Superior temporal gyrus (tissue), 1 donor: ENCODE results near the gene CENPM.
A peak's percentile ranks its signal among the peaks of the same experiment; 100 is the strongest.

Source experiments
- DNase-seq: peaks from one replicate; pipeline ENCODE4 v3.0.0-alpha.2; 2016; ENCODE audit errors: extremely low spot score

Gene CENPM, protein sequence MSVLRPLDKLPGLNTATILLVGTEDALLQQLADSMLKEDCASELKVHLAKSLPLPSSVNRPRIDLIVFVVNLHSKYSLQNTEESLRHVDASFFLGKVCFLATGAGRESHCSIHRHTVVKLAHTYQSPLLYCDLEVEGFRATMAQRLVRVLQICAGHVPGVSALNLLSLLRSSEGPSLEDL

DNA sequence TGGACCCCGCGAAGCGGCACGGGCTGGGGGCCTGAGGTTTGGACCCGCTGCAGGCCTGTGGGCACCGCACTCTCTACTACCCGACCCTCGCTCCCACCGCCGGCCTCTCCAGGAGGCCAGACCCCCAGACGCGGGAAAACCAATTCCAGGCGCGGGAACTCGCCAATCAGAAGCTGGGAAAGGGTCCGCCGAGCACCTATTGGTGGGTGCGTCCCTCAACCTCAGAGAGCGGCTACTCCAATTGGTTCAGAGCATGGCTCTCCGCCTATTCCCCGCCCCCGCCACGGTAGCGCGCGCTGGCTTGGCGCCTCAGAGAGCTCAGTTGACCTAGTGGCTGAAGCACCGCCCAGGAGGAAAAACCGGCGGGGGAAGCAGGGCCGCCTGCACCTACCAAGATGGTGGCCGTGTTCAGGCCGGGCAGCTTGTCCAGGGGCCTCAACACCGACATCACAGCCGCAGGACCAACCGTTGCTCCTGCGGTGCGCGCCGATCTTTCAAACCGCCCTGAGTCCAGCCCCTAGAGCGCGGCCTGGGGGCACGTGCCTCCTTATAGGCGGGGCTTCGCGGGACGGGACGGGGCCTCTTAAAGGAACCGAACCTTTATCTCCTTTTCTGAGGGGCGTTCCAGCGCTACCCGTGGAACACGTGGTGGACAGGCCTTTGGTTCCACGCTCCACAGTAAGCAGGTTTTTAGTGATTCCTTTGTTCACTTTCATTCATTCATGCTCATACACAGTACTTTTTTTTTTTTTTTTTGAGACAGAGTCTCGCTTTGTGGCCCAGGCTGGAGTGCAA lies at the start of gene CENPM:
Gene CENPM (minus strand): TSS at position 524 of the 795 bp plus-strand sequence. CDS start 76 bp downstream, at position 448.
- DNase-seq, result peak; percentile 91

DNA sequence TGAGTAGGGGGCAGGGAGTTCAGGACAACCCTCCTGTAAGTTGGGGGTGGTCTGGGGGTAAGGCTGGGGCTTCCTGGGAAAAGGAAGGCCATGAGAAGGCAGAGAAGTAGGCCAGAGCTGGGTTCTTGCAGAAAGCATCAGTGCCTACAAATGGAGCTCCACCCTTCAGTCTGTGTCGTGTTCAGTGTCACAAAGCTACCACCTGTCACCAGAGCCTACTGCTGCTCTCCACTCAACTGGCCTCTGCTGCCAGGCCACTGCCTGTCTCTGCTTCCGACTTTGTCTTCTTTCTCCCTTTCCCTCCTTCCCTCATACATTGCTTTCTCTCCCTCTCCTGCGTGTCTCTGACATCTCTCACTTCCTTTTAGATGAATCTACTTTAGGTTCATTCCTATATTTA lies 48.3 kb upstream of the CENPM start:
- no peak for DNase-seq

DNA sequence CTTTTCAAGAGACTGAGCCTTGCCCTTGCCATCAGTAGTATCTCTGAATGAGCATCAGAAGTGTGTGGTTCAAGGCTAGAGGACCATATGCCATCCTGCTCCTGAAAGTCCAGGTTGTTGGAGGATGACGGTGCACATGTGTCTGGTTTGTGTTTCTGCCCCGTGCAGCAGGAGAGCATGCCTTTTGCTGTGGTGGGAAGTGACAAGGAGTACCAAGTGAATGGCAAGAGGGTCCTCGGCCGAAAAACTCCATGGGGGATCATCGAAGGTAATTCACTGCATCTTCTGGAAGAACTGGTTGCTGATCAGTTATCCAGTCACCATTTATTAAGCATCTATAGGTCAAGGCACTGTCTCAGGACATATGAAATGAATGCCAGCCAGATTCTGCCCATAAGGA lies 45.5 kb upstream of the CENPM start:
- no peak for DNase-seq

DNA sequence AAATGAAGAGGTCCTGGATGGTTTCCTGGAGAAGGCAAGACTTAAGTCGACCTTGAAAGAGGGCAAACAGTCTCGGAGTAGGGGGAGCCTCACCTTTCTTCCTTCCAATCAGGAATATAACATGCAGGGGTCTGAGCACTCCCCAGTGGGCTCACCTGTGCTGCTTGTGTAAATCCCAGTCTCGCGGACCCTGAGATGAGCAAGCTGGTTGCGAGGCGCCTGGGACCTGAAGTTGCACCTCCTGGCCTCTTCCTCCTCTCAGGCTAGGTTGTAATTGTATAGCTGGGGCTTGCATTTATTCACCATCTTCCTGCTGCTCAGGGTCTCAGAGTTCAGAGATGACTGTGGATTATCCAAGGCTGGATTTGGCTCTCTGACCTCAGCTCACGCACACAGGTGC lies 44.2 kb upstream of the CENPM start:
- no peak for DNase-seq

DNA sequence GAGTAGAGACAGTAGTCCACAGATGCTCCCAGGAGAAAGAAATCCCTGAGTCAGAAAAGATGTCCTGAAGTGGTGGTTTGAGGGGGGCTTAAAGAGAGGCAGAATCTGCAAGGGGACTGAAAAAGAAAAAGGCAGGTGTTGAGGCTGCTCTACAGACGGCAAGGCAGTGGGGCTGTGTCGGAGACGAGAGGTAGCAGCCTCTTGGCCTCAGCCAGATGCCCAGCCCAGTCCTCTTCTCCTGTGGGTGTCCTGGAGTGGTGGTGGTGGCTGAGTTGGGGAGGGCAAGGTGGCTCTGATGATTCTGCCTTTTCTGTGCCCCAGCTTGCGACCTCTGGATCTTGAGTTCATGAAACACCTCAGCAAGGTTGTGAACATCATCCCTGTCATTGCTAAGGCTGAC lies 42.3 kb upstream of the CENPM start:
- DNase-seq, result no peak

DNA sequence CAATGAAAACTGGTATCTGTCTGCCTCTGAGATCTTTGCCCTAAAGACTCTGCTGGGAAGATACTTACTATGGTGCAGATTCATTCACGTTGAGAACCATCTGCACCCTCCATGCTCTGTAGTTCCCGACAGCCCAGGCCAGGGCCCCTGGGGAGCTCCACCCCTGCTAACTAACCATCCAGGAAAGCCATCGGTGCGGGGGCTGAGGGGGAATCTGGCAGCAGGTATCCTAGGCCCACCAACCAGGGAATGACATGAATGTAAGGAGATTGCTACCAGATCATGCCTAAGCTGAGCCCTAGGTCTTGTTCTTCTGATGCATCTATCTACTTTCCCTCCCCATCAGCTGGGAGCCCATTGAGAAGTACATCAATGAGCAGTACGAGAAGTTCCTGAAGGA lies 40.3 kb upstream of the CENPM start:
- no peak for DNase-seq

DNA sequence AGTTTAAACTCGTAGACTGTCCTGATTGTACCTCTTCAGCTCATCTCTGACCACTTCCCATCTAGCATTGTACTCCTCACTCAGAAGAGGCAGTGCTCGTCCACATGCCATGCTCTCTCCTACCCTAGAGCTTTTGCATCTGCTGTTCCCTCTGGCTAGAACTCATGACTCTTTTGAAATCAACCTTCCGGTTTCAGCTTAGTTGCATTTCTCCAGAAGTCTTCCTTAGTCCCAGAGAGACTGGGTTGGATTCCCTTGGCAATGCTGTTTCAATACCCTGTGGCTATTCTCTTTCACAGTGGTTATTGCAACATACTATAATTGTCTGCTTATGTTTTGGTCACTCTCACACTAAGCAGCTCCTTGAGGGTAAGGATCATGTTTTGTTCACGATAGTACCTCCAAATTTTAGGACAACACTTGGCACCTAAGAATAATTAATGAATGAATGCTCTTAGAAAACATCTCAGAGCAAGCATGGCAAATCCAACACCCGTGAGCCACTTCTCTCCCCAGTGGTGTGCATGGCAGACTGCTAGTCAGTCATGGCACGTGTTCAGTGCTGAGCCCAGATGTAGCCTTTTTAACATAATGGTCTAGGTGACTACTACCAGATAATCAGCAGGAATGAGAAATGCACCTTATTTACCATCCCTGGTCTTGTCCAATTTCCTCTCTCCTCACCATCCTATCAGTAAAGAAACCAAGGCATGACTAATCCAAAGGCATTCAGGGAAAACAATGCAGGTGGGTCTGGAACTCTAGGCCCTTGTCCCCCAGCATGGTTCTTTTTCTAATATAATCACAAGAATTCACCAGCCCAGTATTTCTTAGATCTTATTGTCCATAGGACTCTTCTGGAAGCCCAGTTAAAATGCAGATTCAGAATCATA lies 36.8 kb upstream of the CENPM start:
- no peak for DNase-seq

DNA sequence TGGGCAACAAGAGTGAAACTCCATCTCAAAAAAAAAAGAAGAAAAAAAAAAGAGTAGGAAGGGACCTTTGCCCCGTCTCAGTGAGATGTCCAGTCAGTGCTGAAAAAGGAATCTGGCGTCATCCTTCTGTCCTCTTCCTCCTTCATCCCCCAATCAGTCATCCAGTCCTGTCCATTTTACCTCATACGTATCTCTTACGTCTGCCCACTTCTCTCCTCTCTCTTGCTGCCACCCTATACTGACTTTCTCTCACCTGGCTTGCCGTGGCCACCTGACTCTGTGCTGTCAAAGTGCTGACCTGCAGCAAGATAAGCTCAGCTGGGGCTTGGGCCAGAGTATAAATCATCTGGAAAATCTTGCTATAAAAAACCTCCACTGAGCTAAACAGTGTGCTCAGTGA lies 35.9 kb upstream of the CENPM start:
- no peak for DNase-seq

DNA sequence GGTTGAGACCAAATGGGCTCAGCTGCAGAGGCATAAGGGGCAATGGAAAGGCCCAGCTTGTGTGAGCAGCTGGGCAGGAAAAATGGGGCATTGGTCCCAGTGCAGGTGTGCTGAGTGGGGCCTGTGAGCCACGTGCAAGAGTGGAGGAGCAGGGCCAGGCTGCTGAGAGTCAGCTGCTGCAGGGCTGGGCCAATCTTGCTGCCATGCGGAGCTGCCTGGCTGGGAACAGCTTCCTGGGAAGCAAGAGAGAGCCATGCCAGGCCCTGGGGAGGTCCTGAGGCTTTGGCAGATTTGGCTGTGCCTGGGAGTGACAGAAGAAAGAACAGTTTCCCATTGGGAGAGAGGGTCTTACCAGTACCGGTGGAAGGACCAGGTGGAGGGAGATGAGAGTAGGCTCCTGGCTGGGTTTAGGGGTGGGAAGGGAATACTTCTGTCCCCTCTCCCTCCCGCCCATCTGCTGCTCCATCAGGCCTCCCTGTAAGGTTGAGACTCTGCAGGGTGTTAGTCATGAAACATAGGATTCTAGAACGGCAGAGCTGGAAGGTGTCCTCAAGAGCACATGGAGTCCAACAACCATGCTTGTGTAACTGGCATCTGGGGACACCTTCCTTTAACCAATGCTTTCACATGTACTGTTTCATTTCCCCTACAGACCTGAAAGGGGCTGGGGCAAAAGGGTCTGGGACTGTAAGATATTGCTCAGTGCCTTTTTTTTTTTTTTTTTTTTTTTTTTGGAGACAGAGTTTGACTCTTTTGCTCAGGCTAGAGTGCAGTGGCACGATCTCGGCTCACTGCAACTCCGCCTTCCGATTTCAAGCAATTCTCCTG lies 32.7 kb upstream of the CENPM start:
- DNase-seq, result peak; percentile 32

DNA sequence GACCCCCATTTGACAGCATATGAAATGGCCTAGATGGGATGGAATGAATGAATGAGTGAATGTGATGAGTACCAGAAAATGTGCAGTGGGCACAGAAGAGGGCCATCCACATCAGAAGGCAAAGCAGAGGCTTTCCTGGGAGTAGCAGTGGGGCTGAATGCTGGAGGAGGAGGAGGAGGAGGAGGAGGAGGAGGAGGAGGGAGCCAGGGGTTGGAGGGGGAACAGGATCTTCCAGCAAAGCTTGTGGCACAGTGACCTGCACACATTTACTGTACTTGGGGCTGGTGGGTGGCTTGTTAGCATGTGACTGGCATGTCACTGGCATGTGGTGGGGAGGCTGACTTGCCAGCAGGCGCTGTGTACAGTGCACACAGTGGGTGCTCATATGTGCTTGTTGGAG lies 31.8 kb upstream of the CENPM start:
- no peak for DNase-seq

DNA sequence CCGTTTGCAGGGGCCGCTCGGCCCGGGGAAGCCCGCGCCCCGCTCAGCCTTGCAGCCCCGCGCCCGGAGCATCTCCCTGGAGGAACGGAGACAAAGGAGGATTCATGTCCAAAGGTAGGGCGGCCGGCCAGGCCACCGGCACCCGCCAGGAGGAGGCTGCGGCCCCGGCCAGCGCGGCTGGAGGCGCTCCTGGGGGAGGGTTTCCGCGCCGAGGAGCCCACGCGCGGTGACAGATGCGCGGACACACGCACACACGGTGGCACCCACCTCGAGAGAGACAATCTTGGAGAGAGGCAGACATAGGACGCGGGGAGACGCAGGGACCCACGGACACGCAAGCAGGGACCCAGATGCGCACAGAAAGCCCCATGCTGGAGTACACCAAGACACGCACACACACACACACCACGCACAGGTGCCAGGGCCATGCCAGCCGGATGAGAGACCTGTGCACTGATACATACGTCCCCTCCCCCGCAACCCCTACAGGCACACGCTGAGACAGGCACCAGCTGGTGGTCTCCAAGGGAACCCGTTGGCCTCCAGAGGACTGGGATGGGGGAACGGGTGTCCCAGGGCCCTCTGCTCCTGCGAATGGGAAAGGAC lies 30.1 kb upstream of the CENPM start:
- DNase-seq, result no peak

DNA sequence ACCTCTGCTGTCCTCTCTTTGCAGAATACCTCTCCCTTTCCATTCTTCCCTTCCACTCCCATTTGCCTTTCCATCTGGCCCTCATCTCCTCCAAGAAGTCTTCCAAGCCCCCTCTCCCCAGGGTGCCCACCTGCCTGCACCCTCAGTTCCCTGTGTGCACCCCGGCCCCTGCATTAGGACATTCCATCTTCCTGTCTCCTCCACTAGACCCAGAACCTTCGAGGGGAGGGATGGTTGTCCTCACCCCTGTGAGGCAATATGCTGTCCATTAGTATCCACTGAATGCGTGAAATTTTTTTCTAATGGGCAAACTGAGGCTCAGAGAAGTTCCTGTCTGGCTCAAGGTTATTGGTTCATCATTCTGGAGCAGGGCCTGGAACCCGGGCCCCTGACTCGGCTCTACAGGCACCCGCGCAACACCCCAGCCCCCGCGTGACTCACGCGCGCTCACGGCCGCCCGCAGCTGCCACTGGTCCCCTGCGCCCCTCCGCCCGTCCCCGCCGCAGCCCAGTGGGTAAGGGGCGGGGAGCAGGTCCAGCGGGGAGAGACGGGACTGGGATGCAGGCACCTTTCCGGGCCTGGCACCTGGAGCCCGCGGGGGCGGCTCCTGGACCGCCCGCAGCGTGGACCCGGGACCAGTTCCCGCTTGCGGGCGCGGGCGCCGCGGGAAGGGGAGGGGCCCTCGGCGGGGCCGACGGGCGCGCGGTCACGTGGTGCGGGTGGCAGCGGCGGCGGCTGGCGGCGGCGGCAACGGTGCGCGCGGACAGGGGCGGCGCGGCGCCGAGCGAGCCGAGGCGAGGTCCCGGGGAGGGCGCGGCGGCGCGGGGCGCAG lies 29.3 kb upstream of the CENPM start:
- peak; percentile 39 for DNase-seq

DNA sequence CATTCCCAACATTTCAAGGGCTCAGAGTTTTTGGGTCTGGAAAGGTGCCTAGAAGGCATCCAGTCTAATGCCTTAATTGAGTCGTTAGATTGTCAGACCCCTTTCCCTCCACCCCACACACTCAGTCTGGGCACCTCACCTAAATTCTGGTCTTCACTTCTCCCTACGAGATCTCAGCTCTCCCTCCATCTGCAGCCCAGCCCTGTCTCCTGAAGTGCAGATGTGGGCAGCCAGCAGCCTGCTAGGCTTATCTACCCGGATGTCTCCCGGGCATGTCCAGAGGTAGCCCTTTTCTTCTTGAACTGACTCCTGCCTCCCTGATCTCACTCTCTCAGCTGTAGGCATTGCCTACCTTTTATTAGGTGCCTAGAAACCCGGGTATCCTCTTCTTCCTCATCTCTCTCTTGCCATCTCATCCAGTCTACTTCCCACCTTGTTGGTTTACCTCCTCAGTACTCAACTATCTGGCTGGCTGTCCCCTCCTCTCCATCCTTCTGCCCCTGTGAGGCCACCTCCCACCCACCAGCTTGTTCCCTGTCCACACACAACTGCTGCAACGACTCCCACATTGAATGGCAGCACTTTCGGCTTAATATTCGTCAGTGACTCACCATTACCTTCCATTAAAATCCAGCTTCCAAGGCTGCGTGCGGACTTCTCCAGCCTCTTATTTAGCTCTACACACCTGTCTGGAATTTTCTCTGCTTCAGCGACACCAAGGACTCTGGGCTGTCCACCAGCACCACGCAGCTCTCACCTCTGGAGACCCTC lies 28.5 kb upstream of the CENPM start:
- peak; percentile 31 for DNase-seq

DNA sequence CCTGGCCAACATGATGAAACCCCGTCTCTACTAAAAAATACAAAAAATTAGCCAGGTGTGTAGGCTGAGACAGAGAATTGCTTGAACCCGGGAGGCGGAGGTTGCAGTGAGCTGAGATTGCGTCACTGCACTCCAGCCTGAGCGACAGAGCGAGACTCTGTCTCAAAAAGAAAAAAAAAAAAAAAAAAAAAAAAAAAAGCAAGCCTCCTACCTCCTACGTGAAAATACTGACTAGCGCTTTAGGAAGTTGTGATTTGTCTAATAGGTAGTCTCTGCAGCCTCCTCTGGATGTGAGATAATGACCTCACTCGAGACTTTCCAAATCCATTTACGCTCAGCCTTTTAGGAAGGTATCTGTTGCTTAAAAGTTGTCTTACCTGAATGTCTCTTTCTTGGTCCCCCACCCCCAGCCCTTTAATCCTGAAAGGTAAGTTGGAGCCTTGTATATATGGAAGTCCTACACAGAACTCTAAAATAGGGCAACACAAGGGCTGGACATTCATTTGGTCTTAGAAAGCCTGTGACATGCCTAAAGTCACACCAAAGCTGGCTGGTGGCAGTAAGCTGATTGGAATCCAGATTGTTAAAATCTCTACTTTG lies 27.8 kb upstream of the CENPM start:
- no peak for DNase-seq

DNA sequence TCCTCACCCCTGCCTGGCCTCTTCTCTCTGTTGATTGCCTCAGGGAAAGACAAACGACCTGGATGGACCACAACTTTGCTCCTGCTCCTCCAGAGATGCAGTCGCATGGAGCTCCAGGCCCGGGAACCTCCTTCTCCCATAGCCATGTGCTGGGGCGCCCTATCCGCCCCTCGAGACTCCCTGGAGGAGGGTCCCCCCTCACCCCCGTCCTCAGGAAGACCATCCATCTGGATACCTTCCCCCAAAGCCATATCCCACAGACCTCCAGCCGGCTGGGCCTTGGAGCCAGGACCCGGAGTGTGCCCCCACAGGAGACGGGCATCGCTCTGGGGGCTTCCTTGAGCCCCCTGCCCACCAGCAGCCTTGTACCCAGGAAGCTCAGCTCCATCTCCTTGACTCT lies 24.5 kb upstream of the CENPM start:
- DNase-seq, result no peak

DNA sequence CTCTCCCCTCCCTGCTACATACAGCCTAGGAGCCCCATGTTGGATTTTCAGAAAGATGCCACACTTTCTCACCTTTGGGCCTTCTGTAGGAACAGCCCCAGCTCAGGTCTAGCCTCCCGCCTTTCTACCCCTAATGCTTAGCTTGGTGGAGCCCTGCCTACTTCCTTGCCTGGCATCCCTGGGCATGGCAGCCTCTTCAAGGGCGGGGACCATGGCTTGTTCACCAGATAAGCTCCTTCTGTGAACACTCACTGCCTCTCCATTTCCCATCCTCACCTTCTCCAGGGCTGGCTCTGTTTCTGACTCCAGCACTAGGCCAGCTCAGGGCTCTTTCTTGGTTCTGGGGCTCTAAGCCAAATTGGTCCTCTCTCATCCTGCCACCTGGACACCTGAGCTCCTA lies 23.6 kb upstream of the CENPM start:
- DNase-seq, result no peak

DNA sequence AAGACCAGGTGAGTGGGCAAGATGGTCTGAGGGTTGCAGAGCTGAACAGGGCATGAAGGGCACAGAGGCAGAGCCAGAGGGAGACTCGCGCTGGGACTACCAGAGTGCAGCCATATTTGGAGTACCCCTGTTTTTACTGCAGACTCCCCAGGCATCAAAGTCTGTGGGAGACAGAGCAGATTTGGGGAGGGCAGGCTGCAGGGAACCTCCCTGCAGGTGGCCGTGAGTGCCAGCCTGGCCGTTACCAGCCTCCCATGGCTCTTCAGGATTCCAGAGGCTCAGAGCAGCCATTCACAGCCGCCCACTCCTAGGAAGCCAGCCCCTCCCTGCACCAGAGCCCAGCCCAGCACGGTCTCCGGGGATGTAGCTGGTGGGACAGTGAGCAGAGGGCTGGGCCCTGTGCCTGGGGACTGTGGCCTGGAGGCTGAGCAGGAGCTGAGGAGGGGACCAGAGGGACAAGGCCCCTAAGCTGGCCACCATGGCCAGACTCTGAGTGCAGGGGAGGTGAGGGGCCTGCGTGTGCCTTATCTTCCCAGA lies 22.2 kb upstream of the CENPM start, which contains the start of gene SEPTIN3:
Gene SEPTIN3 (plus strand): TSS at position 334 of the 537 bp plus-strand sequence. CDS start 2,050 bp downstream, outside the sequence.
- DNase-seq, result no peak

DNA sequence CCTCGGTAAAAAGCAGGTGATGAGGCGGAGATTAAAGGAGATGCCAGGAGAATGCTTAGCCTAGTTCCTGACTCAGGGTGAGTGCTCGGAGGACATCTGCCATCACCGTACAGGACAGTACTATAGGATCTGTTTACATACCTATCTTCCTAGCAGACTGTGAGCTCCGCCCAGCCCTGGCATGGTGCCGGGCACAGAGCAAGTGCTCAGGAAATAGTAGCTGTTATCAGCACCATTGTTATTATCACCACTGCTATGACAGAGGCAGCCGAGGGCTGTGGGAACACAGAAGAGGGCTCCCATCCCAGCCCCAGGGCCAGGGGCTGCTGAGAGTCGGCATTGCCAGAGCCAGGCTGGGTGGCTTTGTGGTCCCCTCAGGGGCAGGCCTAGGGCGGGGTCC lies 21.6 kb upstream of the CENPM start:
- DNase-seq, result no peak
